Measurements from ENCODE around the gene SMIM35.

- TF ChIP-seq CTCF (IDR thresholded peaks at IDR 0.05) (no peak), GRHL2 (CRISPR knock-in tag; IDR thresholded peaks at IDR 0.05; ENCODE audit: insufficient replicate concordance, severe bottlenecking) (no peak), MAX (CRISPR knock-in tag; IDR thresholded peaks at IDR 0.05) (no peak), SOX15 (CRISPR knock-in tag; IDR thresholded peaks at IDR 0.05) (no peak), ZNF281 (CRISPR knock-in tag; IDR thresholded peaks at IDR 0.05) (no peak), ZNF512 (CRISPR knock-in tag; IDR thresholded peaks at IDR 0.05; ENCODE audit: borderline replicate concordance) (no peak), EMX1 (CRISPR knock-in tag; IDR thresholded peaks at IDR 0.05) (no peak), USF2 (CRISPR knock-in tag; IDR thresholded peaks at IDR 0.05) (no peak)
These were observed 1.2 kb upstream of the SMIM35 start for GRCh38 chr11:118087931-118088330.
